Measurements from ENCODE around the gene MED31.
A peak's percentile ranks its signal among the peaks of the same experiment; 100 is the strongest.
"Not testable (repeated sequence)": the region's sequence is repeated elsewhere in the genome, so short reads cannot be mapped to it uniquely, and the experiment has no call there.

The MED31 gene

DNA sequence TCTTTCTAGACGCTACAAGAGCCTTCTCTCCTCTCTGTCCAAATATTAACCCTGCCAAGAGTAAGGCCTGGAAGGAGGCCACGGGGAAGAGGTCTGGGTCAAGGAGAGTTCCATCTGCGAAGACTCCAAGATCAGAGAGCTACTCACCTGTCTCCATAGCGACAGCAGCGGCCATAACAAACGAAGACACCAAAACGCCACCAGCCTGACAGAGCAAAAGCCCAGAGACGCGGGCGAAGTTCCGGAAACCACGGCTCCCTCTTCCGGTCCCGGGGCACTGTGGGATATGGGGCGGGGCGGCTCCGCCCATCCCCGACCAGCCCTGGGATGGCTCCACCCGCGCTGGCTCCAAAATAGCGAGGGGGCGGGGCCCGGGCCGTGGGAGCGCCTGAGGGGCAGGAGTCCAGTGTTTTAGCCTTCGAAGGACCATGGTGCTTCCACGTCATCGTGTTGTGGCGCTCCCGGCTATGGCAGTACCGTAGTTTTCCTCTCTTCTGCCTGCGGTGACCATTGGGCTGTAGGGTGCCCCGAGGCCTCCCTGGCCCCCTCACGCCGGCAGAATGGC, at the start of gene MED31, which contains the start of gene C17orf100:
Gene MED31 (minus strand): TSS at position 252 of the 565 bp plus-strand sequence. CDS start 77 bp downstream, at position 175.
Gene C17orf100 (plus strand): TSS at position 409 of the 565 bp plus-strand sequence. CDS start 152 bp downstream, at position 561.
- no peak for TF ChIP-seq JUND (IDR thresholded peaks at IDR 0.05; ENCODE audit: low read depth)
- in situ Hi-C loops (cut with HindIII; ENCODE audit: low pct_unique_long_range_greater_than_20kb, low sequenced_read_pairs): no loop called here

DNA sequence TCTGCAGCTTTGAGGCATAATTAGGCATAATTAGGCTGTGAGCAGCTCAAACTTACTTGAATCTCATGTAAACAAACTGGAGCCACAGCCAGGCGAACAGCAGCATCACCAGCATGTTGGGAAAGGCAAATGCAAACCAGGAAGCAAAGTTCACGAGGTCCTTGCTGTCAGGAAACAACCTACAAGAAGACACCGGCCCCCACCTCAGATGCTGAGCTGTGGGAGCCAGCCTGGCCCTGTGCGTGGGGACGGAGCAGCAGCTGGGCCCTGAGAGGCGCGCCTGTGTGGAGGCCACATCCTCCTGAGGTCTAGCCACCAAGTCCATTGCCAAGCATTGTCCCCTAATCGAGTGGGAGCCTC, 49.5 kb upstream of the MED31 start:
- no peak for DNase-seq (ENCODE audit: low read depth in 1 of 2, low spot score in 1 of 2)
- TF ChIP-seq JUND (IDR thresholded peaks at IDR 0.05; ENCODE audit: low read depth): no peak
- in situ Hi-C loops (cut with HindIII; ENCODE audit: low pct_unique_long_range_greater_than_20kb, low sequenced_read_pairs): no loop called here

More for the DNA sequence above, at the start of gene MED31, which contains the start of gene C17orf100:
- DNase-seq (ENCODE audit: low read depth in 1 of 2, low spot score in 1 of 2): peak; percentile 92 to 94

DNA sequence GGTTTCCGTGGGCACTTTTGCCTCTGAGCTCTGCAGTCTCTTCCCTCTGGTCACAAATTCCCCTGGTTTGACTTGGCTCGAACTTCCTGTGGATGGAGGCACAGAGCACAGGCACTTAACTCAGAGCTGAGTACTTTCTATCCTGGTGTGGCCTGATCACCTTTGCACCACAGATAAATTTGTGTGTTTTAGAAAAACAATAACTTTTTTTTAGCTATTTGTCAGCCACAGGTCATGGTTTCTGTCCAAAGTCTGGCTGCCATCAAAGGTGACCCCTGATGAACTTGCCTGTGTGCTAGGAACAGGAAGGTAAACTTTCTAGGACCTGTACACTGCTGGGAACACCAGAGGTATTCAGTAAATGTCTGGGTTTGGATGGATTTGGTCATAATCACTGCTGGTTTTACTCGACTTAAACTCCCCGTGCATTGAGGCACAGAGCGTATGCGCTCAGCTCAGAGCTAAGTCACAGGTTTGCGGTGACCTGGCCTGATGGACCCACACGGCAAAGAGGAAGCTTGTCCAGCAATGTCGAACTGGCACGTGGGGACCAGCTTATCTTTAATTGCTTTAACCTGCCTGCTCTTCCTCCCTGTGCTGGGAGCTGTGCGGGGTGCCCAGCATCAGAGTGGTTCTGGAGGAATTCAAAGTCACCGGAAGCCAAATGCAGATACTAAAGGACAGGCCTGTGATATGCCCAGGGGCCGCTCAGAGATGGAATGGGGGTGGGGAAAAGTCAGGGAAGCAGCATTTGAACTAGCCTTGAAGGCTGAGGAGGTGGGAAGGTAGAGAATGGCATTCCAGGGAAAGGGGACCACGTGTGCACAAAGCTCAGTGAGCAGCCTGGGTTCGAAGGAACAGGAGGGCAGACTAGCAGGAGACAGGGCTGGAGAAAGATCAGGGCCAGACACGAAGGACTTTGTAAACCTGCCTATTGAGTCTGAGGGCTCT, 48.9 kb upstream of the MED31 start:
- no peak for TF ChIP-seq JUND (IDR thresholded peaks at IDR 0.05; ENCODE audit: low read depth)
- no peak for DNase-seq (ENCODE audit: low read depth in 1 of 2, low spot score in 1 of 2)
- in situ Hi-C loops (cut with HindIII; ENCODE audit: low pct_unique_long_range_greater_than_20kb, low sequenced_read_pairs): no loop called here

DNA sequence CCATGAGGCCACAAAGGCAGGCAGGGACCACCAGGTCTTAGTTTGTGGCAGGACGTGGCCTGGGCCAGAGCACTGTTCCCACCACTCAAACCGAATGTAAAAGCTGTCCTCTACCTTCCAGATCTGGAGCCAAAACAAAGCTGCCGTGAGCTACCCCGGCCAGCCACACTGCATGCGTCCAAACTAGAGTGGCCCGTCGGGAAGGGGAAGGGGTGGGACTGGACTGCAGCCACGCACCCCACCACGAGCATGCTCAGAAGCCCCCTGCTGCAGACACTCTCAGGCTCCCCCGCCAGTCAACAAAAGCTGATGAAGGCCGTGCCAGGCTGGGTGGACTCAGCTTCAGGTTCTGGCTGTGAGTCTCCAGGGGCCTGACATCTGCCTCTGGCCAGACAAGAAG, 46.6 kb upstream of the MED31 start:
- no peak for TF ChIP-seq JUND (IDR thresholded peaks at IDR 0.05; ENCODE audit: low read depth)
- in situ Hi-C loops (cut with HindIII; ENCODE audit: low pct_unique_long_range_greater_than_20kb, low sequenced_read_pairs): no loop called here
- DNase-seq (ENCODE audit: low read depth in 1 of 2, low spot score in 1 of 2): no peak

DNA sequence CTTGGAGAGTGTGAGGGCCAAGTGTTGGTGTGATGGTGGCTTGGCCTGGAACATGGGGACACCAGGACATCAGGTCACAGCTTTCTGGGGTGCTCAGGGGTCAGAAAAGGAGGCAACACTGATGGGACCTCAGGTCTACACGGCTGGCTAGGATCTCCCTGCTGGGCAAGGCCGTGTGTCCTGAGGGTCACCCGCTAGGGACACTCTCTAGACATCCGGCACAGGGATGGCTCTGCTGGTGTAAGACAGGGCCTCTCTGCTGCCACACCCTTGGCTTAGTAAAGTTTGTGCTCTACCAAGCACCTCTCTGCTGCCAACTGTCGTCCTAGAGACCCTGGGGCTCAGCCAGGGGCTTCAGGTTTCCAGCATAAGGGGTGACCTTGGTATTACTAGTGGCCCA, 45.5 kb upstream of the MED31 start:
- in situ Hi-C loops (cut with HindIII; ENCODE audit: low pct_unique_long_range_greater_than_20kb, low sequenced_read_pairs): no loop called here
- TF ChIP-seq JUND (IDR thresholded peaks at IDR 0.05; ENCODE audit: low read depth): no peak
- no peak for DNase-seq (ENCODE audit: low read depth in 1 of 2, low spot score in 1 of 2)

DNA sequence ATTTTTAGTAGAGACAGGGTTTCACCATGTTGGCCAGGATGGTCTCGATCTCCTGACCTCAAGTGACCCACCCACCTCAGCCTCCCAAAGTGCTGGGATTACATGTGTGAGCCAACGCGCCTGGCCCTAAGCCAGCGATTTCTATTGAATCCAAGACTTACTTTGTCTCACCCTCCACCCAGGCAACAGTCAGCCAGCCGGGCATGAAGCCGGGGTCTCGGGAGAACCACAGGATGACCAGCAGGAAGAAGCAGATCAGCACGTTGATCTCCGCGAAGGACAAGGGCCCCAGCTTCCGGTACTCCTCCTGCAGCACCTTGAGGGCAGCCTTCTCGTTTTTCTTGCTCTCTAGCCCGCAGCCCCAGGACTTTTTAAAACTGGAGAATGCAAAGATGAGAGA, 44.2 kb upstream of the MED31 start:
- no peak for TF ChIP-seq JUND (IDR thresholded peaks at IDR 0.05; ENCODE audit: low read depth)
- in situ Hi-C loops (cut with HindIII; ENCODE audit: low pct_unique_long_range_greater_than_20kb, low sequenced_read_pairs): no loop called here
- no peak for DNase-seq (ENCODE audit: low read depth in 1 of 2, low spot score in 1 of 2)

DNA sequence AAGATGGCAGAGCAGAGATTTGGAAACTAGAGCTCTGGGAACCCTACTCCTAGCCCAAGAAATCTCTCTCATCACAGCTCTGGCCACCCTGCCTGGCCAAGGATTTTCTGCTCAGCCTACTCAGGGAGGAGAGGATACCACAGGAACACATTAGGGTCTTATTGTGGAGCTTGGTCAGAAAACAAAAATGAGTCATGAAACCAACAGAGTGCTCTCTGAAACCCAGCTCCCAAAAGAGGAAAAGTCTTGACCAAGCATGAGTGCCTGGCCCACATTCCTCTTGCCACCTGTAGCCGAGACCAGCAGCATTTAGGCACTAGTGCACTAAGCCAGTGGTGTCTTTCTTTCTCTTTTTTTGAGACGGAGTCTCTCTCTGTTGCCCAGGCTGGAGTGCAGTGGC, 43.6 kb upstream of the MED31 start:
- DNase-seq (ENCODE audit: low read depth in 1 of 2, low spot score in 1 of 2): no peak
- TF ChIP-seq JUND (IDR thresholded peaks at IDR 0.05; ENCODE audit: low read depth): no peak
- in situ Hi-C loops (cut with HindIII; ENCODE audit: low pct_unique_long_range_greater_than_20kb, low sequenced_read_pairs): no loop called here

DNA sequence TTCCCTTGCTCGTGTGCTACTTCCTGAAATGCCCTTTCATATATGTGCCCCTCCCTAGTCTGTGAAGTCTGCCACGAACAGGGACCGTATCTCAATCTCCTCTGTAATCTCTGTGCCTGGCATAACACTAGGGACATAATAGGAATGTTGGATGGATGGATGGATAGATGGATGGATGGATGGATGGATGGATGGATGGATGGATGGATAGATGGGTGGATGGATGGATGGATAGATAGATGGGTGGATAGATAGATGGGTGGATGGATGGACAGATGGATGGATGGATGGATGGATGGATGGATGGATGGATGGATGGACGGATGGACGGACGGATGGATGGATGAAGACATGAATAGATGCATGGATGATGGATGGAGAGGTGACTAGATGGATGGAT, 40.6 kb upstream of the MED31 start:
- DNase-seq (ENCODE audit: low read depth in 1 of 2, low spot score in 1 of 2); in situ Hi-C loops (cut with HindIII; ENCODE audit: low pct_unique_long_range_greater_than_20kb, low sequenced_read_pairs): not testable (repeated sequence)

DNA sequence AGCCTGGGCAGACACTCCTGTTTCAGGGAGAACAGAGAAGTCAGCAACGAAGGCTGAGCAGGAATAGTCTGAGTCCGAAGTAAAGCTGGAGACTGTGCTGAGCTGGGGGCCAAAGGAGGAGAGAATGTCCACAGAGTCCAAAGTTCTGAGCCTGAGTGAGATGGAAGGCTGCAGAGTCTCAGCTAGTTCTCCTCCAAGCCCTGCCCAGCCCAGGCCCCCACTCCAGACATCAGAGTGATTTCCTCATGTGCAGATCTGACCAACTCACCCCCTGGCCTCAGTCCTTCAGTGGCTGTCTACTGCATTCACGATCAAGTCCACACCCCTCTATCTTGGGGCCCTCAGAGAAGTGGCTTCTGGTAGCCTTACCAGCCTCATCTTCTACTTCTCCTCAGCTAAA, 40.1 kb upstream of the MED31 start:
- no peak for DNase-seq (ENCODE audit: low read depth in 1 of 2, low spot score in 1 of 2)
- TF ChIP-seq JUND (IDR thresholded peaks at IDR 0.05; ENCODE audit: low read depth): no peak
- in situ Hi-C loops (cut with HindIII; ENCODE audit: low pct_unique_long_range_greater_than_20kb, low sequenced_read_pairs): no loop called here

DNA sequence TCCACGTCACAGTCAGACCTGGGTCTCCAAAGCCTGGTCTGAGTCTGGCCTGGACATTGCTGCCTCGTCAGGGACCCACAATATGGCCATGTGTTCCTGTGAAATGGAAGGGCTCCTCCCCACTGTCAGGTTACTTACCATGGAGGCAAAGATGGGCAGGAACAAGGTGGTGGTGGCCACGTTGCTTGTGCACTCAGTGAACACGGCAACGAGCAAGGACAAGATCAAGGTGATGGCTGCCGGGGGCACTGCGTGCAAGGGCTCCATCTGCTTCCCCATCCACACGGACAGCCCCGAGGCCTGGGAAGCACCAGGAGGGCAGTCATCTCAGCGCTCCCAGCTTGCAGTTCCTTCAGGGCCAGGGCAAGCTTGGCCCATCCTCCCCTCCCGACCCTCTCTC, 39.2 kb upstream of the MED31 start:
- in situ Hi-C loops (cut with HindIII; ENCODE audit: low pct_unique_long_range_greater_than_20kb, low sequenced_read_pairs): no loop called here
- no peak for TF ChIP-seq JUND (IDR thresholded peaks at IDR 0.05; ENCODE audit: low read depth)
- DNase-seq (ENCODE audit: low read depth in 1 of 2, low spot score in 1 of 2): no peak

DNA sequence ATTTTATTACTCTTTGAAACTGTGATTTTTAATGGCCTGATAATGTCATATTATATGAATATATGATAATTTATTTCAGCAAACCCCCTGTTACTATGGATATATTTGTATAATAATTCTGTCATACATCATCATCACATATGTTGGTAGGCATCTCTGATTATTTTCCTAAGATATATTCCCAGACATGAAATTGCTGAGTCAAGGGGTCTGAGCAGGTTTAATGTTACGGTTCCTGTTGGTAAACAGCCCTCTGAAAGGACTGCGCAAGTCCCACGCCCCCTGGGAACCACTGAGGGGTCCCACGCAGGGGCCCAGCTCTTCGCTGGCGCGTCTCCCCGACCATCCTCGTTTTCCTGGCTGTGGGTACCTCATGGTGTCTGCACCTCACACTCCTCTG, 37.5 kb upstream of the MED31 start:
- in situ Hi-C loops (cut with HindIII; ENCODE audit: low pct_unique_long_range_greater_than_20kb, low sequenced_read_pairs): no loop called here
- TF ChIP-seq JUND (IDR thresholded peaks at IDR 0.05; ENCODE audit: low read depth): no peak
- DNase-seq (ENCODE audit: low read depth in 1 of 2, low spot score in 1 of 2): no peak

DNA sequence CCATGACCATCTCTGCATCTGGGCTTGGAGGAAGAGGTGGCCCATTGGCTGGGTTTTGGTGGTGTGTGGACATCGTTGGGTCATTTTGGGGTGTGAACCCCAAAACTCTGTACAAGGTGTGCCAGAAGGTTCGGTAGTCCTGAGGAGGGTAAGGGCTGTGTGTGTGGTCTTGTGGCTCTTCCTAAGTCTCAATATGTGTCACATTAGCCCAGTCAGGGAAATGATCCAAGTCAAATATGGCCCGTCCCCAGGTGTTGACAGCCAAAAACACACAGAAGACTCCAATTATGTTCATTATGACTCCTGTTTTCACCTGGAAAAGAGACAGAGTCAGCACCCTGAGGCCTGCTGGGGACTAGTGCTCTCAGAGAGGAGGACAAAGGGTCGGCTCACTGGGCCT, 34.6 kb upstream of the MED31 start:
- peak in 1 of 2 experiments; percentile 53 for DNase-seq (ENCODE audit: low read depth in 1 of 2, low spot score in 1 of 2)
- no peak for TF ChIP-seq JUND (IDR thresholded peaks at IDR 0.05; ENCODE audit: low read depth)

More for the DNA sequence above, 34.6 kb upstream of the MED31 start:
- in situ Hi-C loops (cut with HindIII; ENCODE audit: low pct_unique_long_range_greater_than_20kb, low sequenced_read_pairs): no loop called here

Measured in T47D (cell line).